HepG2 (cell line): ENCODE data around the gene RPL32. TPM values are rescaled to one million over a fixed set of nuclear protein-coding genes. Genes with fewer than 3 reads are reported as not detected.

Experiments
- ATAC-seq: fragments of 200-7000 bp; cut with Tn5 transposase; 3 replicates; pipeline ENCODE4 v1.9.1; 2020; ENCODE audit warnings: mild to moderate bottlenecking, moderate library complexity
- BruUV-seq: library from RNA; stranded (reverse); fragments of 400-500 nt; replicated peaks from 2 replicates; lab custom pipeline; 2021; lab: Mats Ljungman, UMichigan
- CTCF ChIA-PET: fragments of 300-600 bp; formaldehyde crosslinking; extraction: SDS; loops from one replicate; lab custom pipeline; 2021; ENCODE audit warnings: low total read pairs, inconsistent platforms, low intra/inter-chr PET ratio; lab: Yijun Ruan, JAX
- POLR2A ChIA-PET: fragments of 350-600 bp; sonication (Branson Sonifier 250); formaldehyde crosslinking; loops from one replicate; lab custom pipeline; 2020; ENCODE audit warnings: antibody characterized with exemption, inconsistent platforms; lab: Yijun Ruan, JAX
- DNase-seq: peaks from one replicate; pipeline ENCODE4 v3.0.0-alpha.2; 2015; ENCODE audit warnings: low spot score
- FAIRE-seq: peaks from 3 replicates; lab custom pipeline; 2011; peaks lifted over from hg19 to GRCh38; lab: Jason Lieb, UNC
- H2AFZ ChIP-seq: one replicate; pipeline ENCODE4 v1.6.1; 2011; ENCODE audit warnings: low read length, inconsistent platforms
- H3K27ac ChIP-seq: fragments of 300-600 bp; 3 replicates; pipeline ENCODE4 v1.8.0; 2011; ENCODE audit warnings: mixed run types, mild to moderate bottlenecking, mixed read lengths, low read length, inconsistent platforms; ENCODE audit not compliant: insufficient read depth; ENCODE audit errors: extremely low read length
- H3K27me3 ChIP-seq, 2 experiments: fragments of 200-600 bp in 1 of 2; 2 replicates in 1 of 2; 3 replicates in 1 of 2; pipeline versions ENCODE4 v1.6.0 to v1.8.0; 2011; ENCODE audit warnings: low read length in 2 of 2, mild to moderate bottlenecking in 2 of 2, moderate library complexity in 2 of 2, inconsistent platforms in 1 of 2; ENCODE audit not compliant: insufficient read depth in 2 of 2, control insufficient read depth in 1 of 2
- H3K36me3 ChIP-seq, 2 experiments: fragments of 200-600 bp in 1 of 2; replicated peaks in 1 of 2; 2 replicates in 1 of 2; 3 replicates in 1 of 2; pipeline versions ENCODE4 v1.5.1 to v1.8.0; 2011; ENCODE audit warnings: low read length in 2 of 2, inconsistent platforms in 1 of 2; ENCODE audit not compliant: insufficient read depth in 2 of 2, control insufficient read depth in 1 of 2
- H3K4me1 ChIP-seq: 2 replicates; pipeline ENCODE4 v1.5.1; 2012; ENCODE audit warnings: low read length, inconsistent platforms; ENCODE audit not compliant: insufficient read depth
- H3K4me2 ChIP-seq: 2 replicates; pipeline ENCODE4 v1.6.0; 2011; ENCODE audit warnings: low read depth, low read length, inconsistent platforms
- H3K4me3 ChIP-seq, 3 experiments: fragments of 200-600 bp in 1 of 3; sonication (generic), shearing (Covaris generic) in 1 of 3; replicated peaks in 1 of 3; 2 replicates each; pipeline ENCODE4 v1.5.1; 2011 to 2016; ENCODE audit warnings: low read length in 3 of 3, inconsistent platforms in 2 of 3, low read depth in 2 of 3, mild to moderate bottlenecking in 2 of 3, control low read depth in 1 of 3, mixed read lengths in 1 of 3; ENCODE audit not compliant: insufficient read depth in 1 of 3
- H3K79me2 ChIP-seq: one replicate; pipeline ENCODE4 v1.6.1; 2011; ENCODE audit warnings: low read length, inconsistent platforms; ENCODE audit not compliant: insufficient read depth
- H3K9ac ChIP-seq: 2 replicates; pipeline ENCODE4 v1.6.0; 2011; ENCODE audit warnings: mild to moderate bottlenecking, low read depth, low read length, inconsistent platforms; ENCODE audit not compliant: insufficient read depth
- H3K9me3 ChIP-seq: 2 replicates; pipeline ENCODE4 v1.5.1; 2012; ENCODE audit warnings: mild to moderate bottlenecking, low read length
- H4K20me1 ChIP-seq: 2 replicates; pipeline ENCODE4 v1.6.0; 2011; ENCODE audit warnings: inconsistent platforms, mild to moderate bottlenecking, low read length, moderate library complexity; ENCODE audit not compliant: insufficient read depth
- JDP2 ChIP-seq: sonication (generic); formaldehyde crosslinking; IDR thresholded peaks from 2 replicates; pipeline ENCODE4 v1.8.1; 2022; ENCODE audit warnings: missing genetic modification reagents, borderline replicate concordance
- KAT2B ChIP-seq: fragments of 150-350 bp; IDR thresholded peaks from 2 replicates; pipeline ENCODE4 v1.6.1; 2014; ENCODE audit warnings: low read depth, low read length, borderline replicate concordance
- KDM5A ChIP-seq: fragments of 200-600 bp; sonication (generic); IDR thresholded peaks from 2 replicates; pipeline ENCODE4 v1.7.0; 2018; ENCODE audit warnings: antibody characterized with exemption, mild to moderate bottlenecking, low read length, borderline replicate concordance
- KMT2B ChIP-seq: IDR thresholded peaks from 2 replicates; pipeline ENCODE4 v1.6.1; 2016; ENCODE audit warnings: missing genetic modification reagents, missing compliant biosample characterization
- MTA1 ChIP-seq: sonication (generic); formaldehyde crosslinking; IDR thresholded peaks from 2 replicates; pipeline ENCODE4 v1.4.0; 2020; ENCODE audit warnings: missing genetic modification reagents, mild to moderate bottlenecking, borderline replicate concordance
- TAF1 ChIP-seq: sonication (generic); formaldehyde crosslinking; IDR thresholded peaks from 2 replicates; pipeline ENCODE4 v1.4.0; 2020; ENCODE audit warnings: missing genetic modification reagents
- ZFP36L1 ChIP-seq: sonication (generic); formaldehyde crosslinking; IDR thresholded peaks from 2 replicates; pipeline ENCODE4 v1.8.0; 2022; ENCODE audit warnings: mild to moderate bottlenecking, missing genetic modification reagents, moderate library complexity
- ZNF10 ChIP-seq: sonication (generic); formaldehyde crosslinking; IDR thresholded peaks from 2 replicates; pipeline ENCODE4 v1.4.0; 2020; ENCODE audit warnings: mild to moderate bottlenecking, low read depth, missing genetic modification reagents, borderline replicate concordance
- ZNF205 ChIP-seq: IDR thresholded peaks from 2 replicates; pipeline ENCODE4 v1.6.1; 2018; ENCODE audit warnings: missing biosample characterization, missing genetic modification reagents
- ZNF83 ChIP-seq: sonication (generic); formaldehyde crosslinking; IDR thresholded peaks from 2 replicates; pipeline ENCODE4 v1.4.0; 2020; ENCODE audit warnings: missing genetic modification reagents, mild to moderate bottlenecking, borderline replicate concordance
- WGBS: methylation state at CpG from one replicate; pipeline ENCODE4 v1.1.6; 2017; ENCODE audit warnings: low lambda C conversion rate; 5-methylcytosine and 5-hydroxymethylcytosine counted together
- in situ Hi-C: cut with HindIII; loops from 2 replicates; pipeline ENCODE4 v1.10.0; 2017; ENCODE audit warnings: low pct_unique_long_range_greater_than_20kb; ENCODE audit not compliant: extremely low pct_ligation_motif_present
- intact Hi-C: fragments of 100-400 bp; cut with micrococcal nuclease; formaldehyde crosslinking; loops from one replicate; pipeline ENCODE4 v1.10.0; 2022; ENCODE audit not compliant: unreplicated experiment
- polyA plus RNA-seq, 8 experiments: library from polyadenylated mRNA; depleted of rRNA in 3 of 8; stranded (reverse) in 7 of 8; unstranded in 1 of 8; fragments of >200 nt; fragmentation: Illumina TruSeq in 4 of 8; extraction: Trizol in 4 of 8; gene quantifications; 2 replicates each; pipeline versions ENCODE4 v1.2.1 to v1.2.3, GENCODE V29; 2011 to 2016; ENCODE audit warnings: low read depth in 4 of 8, missing spikeins in 1 of 8, mixed read lengths in 1 of 8; ENCODE audit not compliant: insufficient read depth in 1 of 8
- total RNA-seq, 5 experiments: library from RNA; depleted of rRNA; stranded (reverse); fragments of >200 nt; fragmentation: Illumina TruSeq; extraction: Trizol; gene quantifications; 2 replicates each; pipeline ENCODE4 v1.2.3, GENCODE V29; 2016; ENCODE audit warnings: low read depth in 1 of 5
- TF ChIP-seq, protein P1 (sequence below): sonication (generic); formaldehyde crosslinking; IDR thresholded peaks from 2 replicates; pipeline ENCODE4 v1.5.1; 2020; ENCODE audit warnings: missing genetic modification reagents, mild to moderate bottlenecking, borderline replicate concordance
- TF ChIP-seq, protein P2 (sequence below): sonication (generic); formaldehyde crosslinking; IDR thresholded peaks from 2 replicates; pipeline ENCODE4 v1.8.1; 2023; ENCODE audit warnings: mild to moderate bottlenecking, missing genetic modification reagents
- TF ChIP-seq, protein P3 (sequence below): IDR thresholded peaks from 2 replicates; pipeline ENCODE4 v1.6.1; 2016
- TF ChIP-seq, protein P4 (sequence below): IDR thresholded peaks from 2 replicates; pipeline ENCODE4 v1.6.1; 2012; ENCODE audit warnings: low read length, improper control_type of control experiment
- TF ChIP-seq, protein P5 (sequence below): IDR thresholded peaks from 2 replicates; pipeline ENCODE4 v1.6.1; 2016; ENCODE audit warnings: low read depth, control low read depth

Gene RPL32
- total and polyA plus RNA-seq, 2 of the 13 experiments (the other 11 are each of a cell fraction or from before 2014, with no cell fraction given): 1,781 to 2,401 TPM

DNA sequence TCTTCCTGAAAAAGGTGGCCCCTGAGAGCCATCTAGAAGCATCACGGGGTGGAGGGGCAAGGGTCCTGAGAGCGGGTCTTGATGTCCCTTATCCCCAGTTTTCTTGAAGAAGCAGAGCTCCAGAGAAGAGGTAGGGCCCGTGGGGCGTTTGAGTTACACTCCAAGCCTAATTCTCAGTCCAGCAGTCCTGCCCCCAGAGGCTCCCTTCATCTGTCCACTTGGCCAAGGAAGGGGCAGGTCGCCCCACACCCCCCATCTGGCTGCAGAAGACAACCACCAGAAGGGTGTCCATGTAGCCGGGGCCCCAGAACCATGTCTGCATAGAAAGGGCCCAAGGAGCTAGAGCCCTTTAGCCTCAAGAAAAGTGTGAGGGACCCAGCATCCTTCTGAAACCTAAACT is 25.5 kb upstream of the RPL32 start:
- Histone ChIP-seq H3K4me3 (no peak overlapping the region), H3K4me1 (no peaks in the 10 kb centered on the region; the same call in 1 of the 2 replicates), H3K27me3 (peaks cover 2 to 62% of the 10 kb centered on the region in 2 experiments), H2AFZ (no peak overlapping the region), H3K79me2 (no peaks in the 10 kb centered on the region), H3K4me2 (no peak overlapping the region), H3K36me3 (no peaks in the 10 kb centered on the region), H3K9me3 (no peaks in the 10 kb centered on the region; the same call in 1 of the 2 replicates), H4K20me1 (no peaks in the 10 kb centered on the region), H3K27ac (no peak overlapping the region), H3K9ac (no peak overlapping the region)
- in situ Hi-C loops (no loop called here), intact Hi-C loops (no loop called here)
- DNase-seq (no peak), ATAC-seq (no peak), FAIRE-seq (no peak)
- ChIA-PET CTCF (interaction anchor here (2.7 kb wide), 1 partner anchor 24 kb away, joined by 39 read pairs; no protein-coding TSS in a partner anchor), POLR2A (no interaction called here)
- WGBS: 12% methylated on average over 4 of the region's 6 CpGs
- TF ChIP-seq, protein P1, sequence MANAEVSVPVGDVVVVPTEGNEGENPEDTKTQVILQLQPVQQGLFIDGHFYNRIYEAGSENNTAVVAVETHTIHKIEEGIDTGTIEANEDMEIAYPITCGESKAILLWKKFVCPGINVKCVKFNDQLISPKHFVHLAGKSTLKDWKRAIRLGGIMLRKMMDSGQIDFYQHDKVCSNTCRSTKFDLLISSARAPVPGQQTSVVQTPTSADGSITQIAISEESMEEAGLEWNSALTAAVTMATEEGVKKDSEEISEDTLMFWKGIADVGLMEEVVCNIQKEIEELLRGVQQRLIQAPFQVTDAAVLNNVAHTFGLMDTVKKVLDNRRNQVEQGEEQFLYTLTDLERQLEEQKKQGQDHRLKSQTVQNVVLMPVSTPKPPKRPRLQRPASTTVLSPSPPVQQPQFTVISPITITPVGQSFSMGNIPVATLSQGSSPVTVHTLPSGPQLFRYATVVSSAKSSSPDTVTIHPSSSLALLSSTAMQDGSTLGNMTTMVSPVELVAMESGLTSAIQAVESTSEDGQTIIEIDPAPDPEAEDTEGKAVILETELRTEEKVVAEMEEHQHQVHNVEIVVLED (CRISPR knock-in tag): no peak
- TF ChIP-seq, protein P2, sequence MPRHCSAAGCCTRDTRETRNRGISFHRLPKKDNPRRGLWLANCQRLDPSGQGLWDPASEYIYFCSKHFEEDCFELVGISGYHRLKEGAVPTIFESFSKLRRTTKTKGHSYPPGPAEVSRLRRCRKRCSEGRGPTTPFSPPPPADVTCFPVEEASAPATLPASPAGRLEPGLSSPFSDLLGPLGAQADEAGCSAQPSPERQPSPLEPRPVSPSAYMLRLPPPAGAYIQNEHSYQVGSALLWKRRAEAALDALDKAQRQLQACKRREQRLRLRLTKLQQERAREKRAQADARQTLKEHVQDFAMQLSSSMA (CRISPR knock-in tag): no peak
- TF ChIP-seq TAF1 (CRISPR knock-in tag) (no peak), KAT2B (no peak), ZNF83 (CRISPR knock-in tag) (no peak), JDP2 (CRISPR knock-in tag) (no peak), KDM5A (no peak), ZNF10 (no peak), KMT2B (CRISPR knock-in tag) (no peak), ZNF205 (CRISPR knock-in tag) (no peak), ZFP36L1 (no peak), MTA1 (CRISPR knock-in tag) (no peak)
- TF ChIP-seq, protein P3, sequence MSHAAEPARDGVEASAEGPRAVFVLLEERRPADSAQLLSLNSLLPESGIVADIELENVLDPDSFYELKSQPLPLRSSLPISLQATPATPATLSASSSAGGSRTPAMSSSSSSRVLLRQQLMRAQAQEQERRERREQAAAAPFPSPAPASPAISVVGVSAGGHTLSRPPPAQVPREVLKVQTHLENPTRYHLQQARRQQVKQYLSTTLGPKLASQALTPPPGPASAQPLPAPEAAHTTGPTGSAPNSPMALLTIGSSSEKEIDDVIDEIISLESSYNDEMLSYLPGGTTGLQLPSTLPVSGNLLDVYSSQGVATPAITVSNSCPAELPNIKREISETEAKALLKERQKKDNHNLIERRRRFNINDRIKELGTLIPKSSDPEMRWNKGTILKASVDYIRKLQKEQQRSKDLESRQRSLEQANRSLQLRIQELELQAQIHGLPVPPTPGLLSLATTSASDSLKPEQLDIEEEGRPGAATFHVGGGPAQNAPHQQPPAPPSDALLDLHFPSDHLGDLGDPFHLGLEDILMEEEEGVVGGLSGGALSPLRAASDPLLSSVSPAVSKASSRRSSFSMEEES (CRISPR knock-in tag): no peak
- TF ChIP-seq, protein P4, sequence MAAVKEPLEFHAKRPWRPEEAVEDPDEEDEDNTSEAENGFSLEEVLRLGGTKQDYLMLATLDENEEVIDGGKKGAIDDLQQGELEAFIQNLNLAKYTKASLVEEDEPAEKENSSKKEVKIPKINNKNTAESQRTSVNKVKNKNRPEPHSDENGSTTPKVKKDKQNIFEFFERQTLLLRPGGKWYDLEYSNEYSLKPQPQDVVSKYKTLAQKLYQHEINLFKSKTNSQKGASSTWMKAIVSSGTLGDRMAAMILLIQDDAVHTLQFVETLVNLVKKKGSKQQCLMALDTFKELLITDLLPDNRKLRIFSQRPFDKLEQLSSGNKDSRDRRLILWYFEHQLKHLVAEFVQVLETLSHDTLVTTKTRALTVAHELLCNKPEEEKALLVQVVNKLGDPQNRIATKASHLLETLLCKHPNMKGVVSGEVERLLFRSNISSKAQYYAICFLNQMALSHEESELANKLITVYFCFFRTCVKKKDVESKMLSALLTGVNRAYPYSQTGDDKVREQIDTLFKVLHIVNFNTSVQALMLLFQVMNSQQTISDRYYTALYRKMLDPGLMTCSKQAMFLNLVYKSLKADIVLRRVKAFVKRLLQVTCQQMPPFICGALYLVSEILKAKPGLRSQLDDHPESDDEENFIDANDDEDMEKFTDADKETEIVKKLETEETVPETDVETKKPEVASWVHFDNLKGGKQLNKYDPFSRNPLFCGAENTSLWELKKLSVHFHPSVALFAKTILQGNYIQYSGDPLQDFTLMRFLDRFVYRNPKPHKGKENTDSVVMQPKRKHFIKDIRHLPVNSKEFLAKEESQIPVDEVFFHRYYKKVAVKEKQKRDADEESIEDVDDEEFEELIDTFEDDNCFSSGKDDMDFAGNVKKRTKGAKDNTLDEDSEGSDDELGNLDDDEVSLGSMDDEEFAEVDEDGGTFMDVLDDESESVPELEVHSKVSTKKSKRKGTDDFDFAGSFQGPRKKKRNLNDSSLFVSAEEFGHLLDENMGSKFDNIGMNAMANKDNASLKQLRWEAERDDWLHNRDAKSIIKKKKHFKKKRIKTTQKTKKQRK: no peak
- TF ChIP-seq, protein P5, sequence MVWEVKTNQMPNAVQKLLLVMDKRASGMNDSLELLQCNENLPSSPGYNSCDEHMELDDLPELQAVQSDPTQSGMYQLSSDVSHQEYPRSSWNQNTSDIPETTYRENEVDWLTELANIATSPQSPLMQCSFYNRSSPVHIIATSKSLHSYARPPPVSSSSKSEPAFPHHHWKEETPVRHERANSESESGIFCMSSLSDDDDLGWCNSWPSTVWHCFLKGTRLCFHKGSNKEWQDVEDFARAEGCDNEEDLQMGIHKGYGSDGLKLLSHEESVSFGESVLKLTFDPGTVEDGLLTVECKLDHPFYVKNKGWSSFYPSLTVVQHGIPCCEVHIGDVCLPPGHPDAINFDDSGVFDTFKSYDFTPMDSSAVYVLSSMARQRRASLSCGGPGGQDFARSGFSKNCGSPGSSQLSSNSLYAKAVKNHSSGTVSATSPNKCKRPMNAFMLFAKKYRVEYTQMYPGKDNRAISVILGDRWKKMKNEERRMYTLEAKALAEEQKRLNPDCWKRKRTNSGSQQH (CRISPR knock-in tag): no peak
- BruUV-seq: no TSS peak
